Neuronal stem cell (in vitro differentiated cells): Measurements from ENCODE around the gene NTNG1.

Experiments
- small RNA-seq: library from polyadenylated mRNA; stranded (forward); fragments of <200 nt; extraction: miRNeasy Mini kit (QIAGEN cat#:217004); gene quantifications from one replicate; pipeline ENCODE3, GENCODE V24; 2013; ENCODE audit not compliant: insufficient read depth

The NTNG1 gene

Small RNAs within 50 kb of the gene (small RNA-seq; reads per million reads assigned to genes)
- 2.0 reads per million for gene AC114491.1
